ENCODE data around the gene SEC61B.

GRCh38 chr9:99237356-99237755 is 15.3 kb downstream of the SEC61B start:
- TF ChIP-seq POLR2AphosphoS5 (IDR thresholded peaks at IDR 0.05; ENCODE audit: low read depth, low read length), result no peak
- no peak for TF ChIP-seq POLR2A (IDR thresholded peaks at IDR 0.05; ENCODE audit: low read depth, low read length)
- no peak for TF ChIP-seq PAX5 (IDR thresholded peaks at IDR 0.05; ENCODE audit: insufficient read depth, low read length, severe bottlenecking)
- no peak for TF ChIP-seq TAF1 (IDR thresholded peaks at IDR 0.05; ENCODE audit: low read depth, low read length)
- TF ChIP-seq SPI1 (IDR thresholded peaks at IDR 0.05; ENCODE audit: low read depth, low read length), result no peak

Data from GM12891 (cell line).